HG03571 (cell line): ENCODE results near the gene NR2C2.
"Not testable (repeated sequence)": the region's sequence is repeated elsewhere in the genome, so short reads cannot be mapped to it uniquely, and the experiment has no call there.

Source experiments
- ATAC-seq: cut with Tn5 transposase; IDR thresholded peaks from one replicate; pipeline ENCODE4 v1.9.1; 2021; ENCODE audit not compliant: unreplicated experiment

NR2C2 gene

GRCh38 chr3:14957153-14957552 lies 9.8 kb downstream of the NR2C2 start:
- no peak for ATAC-seq

DNA sequence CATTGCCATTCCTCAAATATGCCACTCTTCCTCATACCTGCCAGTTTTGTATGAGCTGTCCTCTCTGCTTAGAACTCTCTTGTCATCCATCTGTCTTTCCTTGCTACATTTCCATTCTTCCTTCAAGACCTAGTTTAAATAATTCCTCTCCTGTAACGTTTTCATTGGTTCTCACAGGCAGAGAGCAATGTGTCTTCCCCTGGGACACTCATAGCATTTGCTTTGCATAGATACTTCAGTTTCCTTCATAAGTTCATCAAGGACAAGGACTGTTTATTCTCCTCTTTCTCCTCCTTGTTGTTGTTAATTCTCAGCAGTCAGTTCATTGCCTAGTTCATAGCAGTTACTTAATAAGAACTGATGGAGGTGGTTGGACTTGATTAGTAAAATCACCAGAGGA lies 10.5 kb downstream of the NR2C2 start:
- ATAC-seq: no peak

DNA sequence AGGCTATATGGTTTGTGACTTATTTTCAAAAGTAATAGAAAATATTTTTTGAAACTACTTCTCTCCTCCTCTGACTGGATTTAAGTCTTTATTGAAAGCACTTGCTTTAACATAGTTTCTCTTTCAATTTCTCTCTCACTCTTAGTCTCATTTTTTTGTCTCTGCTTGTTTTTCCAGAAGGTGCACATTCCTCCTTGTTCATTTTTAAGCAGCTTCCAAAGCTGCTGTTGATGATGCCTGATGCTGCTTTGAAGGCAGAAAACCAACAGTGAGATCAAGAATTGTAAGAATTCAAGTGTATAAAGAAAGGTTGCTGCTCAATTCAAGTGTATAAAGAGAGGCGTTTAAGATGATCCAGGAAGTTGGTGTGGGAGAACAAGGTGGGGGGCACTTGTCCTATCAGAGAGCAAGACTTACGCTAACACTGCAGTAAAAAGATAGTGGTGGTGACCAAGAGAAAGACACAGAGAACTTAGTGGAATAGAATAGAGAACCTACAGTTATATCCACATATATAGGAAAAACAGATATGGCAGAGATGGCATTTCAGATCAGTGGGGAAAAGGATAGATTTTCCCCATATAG lies 12.1 kb downstream of the NR2C2 start:
- peak; percentile 50 for ATAC-seq

- no peak for ATAC-seq
These were observed 15.4 kb downstream of the NR2C2 start for GRCh38 chr3:14962762-14963161.

DNA sequence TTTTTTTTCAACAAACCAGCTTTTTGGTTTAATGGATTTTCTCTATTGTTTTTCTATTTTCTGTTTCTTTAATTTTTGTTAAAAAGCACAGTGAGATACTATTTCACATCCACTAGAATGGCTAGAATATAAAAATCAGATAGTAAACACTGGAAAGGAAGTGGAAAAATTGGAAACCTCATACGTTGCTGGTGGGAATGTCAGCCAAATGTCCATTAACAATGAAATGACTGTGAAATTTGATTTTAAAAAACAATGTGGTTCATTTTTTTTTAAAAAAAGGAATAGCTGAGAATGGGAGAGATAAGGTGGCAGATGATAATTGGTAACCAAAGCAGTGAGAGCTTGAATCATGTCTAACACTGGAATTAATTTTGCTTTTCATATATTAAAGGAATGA lies 19.9 kb downstream of the NR2C2 start:
- no peak for ATAC-seq

DNA sequence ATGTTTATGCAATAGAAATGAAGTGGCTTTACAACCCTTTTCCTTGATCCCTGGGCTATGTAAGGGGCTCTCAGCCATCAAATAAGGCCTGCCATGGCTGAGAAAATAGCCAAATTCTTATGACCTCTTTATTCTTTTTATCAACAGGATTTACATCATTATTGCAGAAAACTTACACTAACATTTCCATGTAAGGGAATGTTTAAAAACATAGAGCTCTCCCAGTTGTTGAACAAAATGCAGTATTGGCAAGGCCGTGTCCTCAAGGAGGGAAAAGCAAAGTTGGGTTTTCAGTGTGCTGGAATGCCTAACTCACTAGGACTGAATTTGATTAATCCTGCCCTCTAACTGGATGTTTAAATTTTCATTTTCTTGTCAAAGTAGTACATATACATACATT lies 22.3 kb downstream of the NR2C2 start:
- no peak for ATAC-seq

- no peak for ATAC-seq
These were observed 28.9 kb downstream of the NR2C2 start for GRCh38 chr3:14976317-14976716.

GRCh38 chr3:14980689-14981088 lies 33.3 kb downstream of the NR2C2 start:
- no peak for ATAC-seq

DNA sequence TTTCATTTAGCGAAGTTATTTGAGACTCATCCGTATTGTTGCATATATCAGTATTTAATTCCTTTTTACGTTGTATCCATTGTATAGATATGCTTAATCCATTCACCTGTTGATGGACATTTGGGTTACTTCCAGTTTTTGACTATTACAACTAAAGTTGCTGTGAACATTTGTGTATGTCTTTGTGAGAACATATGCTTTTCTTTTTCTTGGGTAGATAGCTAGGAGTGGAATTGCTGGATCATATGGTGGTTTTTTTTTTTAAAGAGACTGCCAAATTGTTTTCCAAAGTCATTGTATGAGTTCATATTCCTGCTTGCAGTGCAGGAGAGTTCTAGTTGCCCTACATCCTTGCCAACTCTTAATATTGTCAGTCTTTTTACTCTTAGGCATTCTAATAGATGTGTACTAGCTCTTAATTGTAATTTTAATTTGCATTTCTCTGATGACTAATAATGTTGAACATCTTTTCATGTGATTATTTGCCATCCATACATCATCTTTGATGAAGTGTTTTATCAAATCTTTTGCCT lies 37.3 kb downstream of the NR2C2 start:
- ATAC-seq: no peak

DNA sequence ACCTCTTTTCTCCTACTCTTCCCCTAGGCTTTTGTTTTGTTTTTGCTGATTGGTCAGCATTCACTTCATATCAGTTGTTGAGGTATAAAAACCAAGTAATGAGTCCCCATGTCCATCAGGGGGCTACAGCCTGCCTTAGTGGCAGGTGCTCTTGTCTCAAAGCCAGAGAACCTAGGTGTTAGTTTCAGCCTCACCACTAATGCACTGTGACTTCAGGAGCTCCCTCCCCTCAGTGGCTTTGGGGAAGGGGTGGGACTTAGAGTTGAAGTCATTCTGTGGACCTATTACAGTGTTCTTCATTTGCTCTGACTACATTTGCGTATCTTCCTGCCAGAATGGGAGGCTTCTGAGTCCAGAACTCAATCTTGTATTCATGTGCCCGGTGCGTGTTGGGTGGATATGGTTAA lies 41.6 kb downstream of the NR2C2 start:
- peak; percentile 99 for ATAC-seq

- no peak for ATAC-seq
These were observed 42.8 kb downstream of the NR2C2 start for GRCh38 chr3:14989943-14990779.

DNA sequence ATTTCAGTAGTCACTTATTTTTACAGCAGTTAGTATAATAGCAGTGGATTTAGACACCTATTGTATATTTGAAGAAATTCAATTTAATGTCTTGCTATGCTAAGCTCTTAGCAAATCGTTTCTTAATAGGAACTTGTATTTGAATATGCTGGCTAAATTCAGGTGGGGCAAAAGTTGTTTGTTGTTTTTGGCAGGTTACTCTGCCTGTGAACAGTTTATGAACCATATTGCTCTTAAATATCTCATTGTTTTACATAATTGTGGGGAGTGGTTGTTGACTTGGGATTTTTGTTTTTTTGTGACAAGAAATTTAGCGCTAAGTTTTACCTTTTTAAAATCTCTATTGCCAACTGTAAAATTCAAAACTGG lies 43.4 kb downstream of the NR2C2 start:
- ATAC-seq: no peak

DNA sequence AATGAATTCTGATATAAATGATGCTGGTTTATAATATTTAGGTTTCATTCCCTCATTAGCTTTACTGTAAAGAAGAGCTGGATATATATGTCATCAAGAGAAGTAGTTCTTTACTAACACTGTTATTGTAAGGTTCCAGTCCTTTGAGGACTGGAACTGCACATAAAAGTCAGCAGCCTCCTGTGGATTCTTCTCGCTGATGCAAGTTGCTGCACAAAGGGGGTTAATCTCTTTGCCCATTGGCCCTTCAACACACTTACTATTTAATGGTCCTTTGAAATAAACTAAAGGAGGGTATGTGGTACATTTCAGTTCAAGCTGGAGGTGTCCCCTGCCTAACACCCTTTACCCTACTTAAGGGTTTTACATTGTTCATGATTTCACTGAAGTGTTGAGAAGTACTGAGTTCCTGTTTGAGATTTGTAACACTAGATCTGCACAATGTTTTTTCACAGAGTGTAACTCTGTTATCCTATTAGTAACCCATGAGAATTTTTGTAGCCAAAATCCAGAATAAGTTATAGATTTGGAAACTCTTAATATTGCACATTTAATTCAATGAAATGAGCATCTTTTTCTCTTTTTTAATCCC lies 43.9 kb downstream of the NR2C2 start:
- ATAC-seq: no peak

- no peak for ATAC-seq
These were observed 44.6 kb downstream of the NR2C2 start for GRCh38 chr3:14991818-14992612.

- ATAC-seq: no peak
These were observed 50.6 kb downstream of the NR2C2 start for GRCh38 chr3:14997941-14998340.

DNA sequence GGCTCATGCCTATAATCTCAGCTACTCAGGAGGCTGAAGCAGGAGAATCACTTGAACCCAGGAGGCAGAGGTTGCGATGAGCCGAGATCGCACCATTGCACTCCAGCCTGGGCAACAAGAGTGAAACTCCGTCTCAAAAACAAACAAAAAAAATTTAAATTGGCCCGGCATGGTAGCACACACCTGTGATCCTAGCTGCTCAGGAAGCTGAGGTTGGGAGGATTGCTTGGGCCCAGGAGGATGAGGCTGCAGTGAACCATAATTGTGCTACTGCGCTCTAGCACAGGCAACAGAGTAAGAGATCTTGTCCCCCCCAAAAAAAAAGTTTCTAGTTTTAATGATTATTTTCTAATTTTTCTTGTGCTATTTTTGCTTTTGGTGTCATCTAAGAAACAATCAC lies 51.8 kb downstream of the NR2C2 start:
- ATAC-seq: not testable (repeated sequence)

DNA sequence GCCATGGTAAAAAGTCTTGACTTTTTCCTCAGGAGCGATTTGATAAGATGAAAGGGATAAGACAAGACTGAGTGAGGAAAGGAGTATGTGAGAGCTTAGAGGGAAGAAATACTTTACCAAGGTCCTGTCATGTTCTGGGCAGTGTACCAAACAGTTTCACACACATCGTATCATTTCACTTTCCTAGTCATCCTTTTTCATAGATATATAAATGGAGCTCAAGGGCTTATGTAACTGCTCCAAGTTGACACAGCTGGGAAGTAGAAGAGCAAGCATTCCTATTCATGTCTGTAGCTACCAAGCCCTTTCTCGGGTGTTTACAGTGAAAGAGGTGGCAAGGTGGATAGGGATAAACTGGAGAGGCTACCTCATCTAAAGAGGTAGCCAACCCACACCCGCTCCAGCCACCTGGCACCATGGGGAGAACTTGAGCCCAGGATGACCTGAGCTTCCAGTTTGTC lies 60.3 kb downstream of the NR2C2 start:
- no peak for ATAC-seq

GRCh38 chr3:15009167-15009566 lies 61.8 kb downstream of the NR2C2 start:
- ATAC-seq: no peak

GRCh38 chr3:15010664-15011063 lies 63.3 kb downstream of the NR2C2 start:
- ATAC-seq: no peak

GRCh38 chr3:15011174-15011573 lies 63.8 kb downstream of the NR2C2 start:
- no peak for ATAC-seq

- no peak for ATAC-seq
These were observed 67.4 kb downstream of the NR2C2 start for GRCh38 chr3:15014606-15015328.
